Skeletal muscle tissue (tissue), 4 donors: ENCODE results near the gene DEFB124. TPM values are rescaled to one million over a fixed set of nuclear protein-coding genes. Genes with fewer than 3 reads are reported as not detected.

Experiments used
- H3K27ac ChIP-seq: one replicate; pipeline ENCODE4 v1.7.0; 2013; ENCODE audit warnings: mild to moderate bottlenecking, low read depth, low read length, inconsistent platforms
- H3K27me3 ChIP-seq, 3 donors: one replicate each; pipeline ENCODE4 v1.7.0; 2013; ENCODE audit warnings: low read length in 3 of 3; ENCODE audit not compliant: control insufficient read depth in 3 of 3, insufficient read depth in 3 of 3
- H3K36me3 ChIP-seq, 3 donors: one replicate each; pipeline ENCODE4 v1.7.0; 2013; ENCODE audit warnings: low read length in 3 of 3; ENCODE audit not compliant: control insufficient read depth in 3 of 3, insufficient read depth in 3 of 3
- H3K4me1 ChIP-seq, 3 donors: one replicate each; pipeline ENCODE4 v1.7.0; 2013; ENCODE audit warnings: low read length in 3 of 3, mild to moderate bottlenecking in 3 of 3; ENCODE audit not compliant: control insufficient read depth in 3 of 3, insufficient read depth in 3 of 3
- H3K4me3 ChIP-seq, 3 donors: one replicate each; pipeline ENCODE4 v1.7.0; 2013; ENCODE audit warnings: low read length in 3 of 3
- H3K9ac ChIP-seq, 3 donors: one replicate each; pipeline ENCODE4 v1.7.0; 2013; ENCODE audit warnings: low read length in 3 of 3, mild to moderate bottlenecking in 3 of 3, moderate library complexity in 2 of 3, low read depth in 1 of 3
- H3K9me3 ChIP-seq, 3 donors: one replicate each; pipeline ENCODE4 v1.7.0; 2013; ENCODE audit warnings: low read length in 3 of 3; ENCODE audit not compliant: control insufficient read depth in 3 of 3
- total RNA-seq: library from RNA; depleted of rRNA; stranded (reverse); fragments of >200 nt; gene quantifications from one replicate; pipeline ENCODE4 v1.2.3, GENCODE V29; 2014
- donor health status: Osteomylitis.

Gene DEFB124
- total RNA-seq, 1 donor from 2014 or later: not detected

GRCh38 chr20:31489152-31489551 lies 14.2 kb upstream of the DEFB124 start:
- Histone ChIP-seq H3K4me3 (no peak overlapping the region), H3K9me3 (no peaks in the 10 kb centered on the region), H3K36me3 (no peaks in the 10 kb centered on the region), H3K27ac (no peak overlapping the region), H3K9ac (no peak overlapping the region), H3K27me3 (peaks cover 10 to 15% (median 14%) of the 10 kb centered on the region in 3 donors), H3K4me1 (peaks cover 0 to 6% (median 5%) of the 10 kb centered on the region in 3 donors)

GRCh38 chr20:31488115-31488514 lies 13.2 kb upstream of the DEFB124 start:
- no peaks in the 10 kb centered on the region for H3K36me3 ChIP-seq
- peaks cover 0 to 6% (median 5%) of the 10 kb centered on the region in 3 donors for H3K4me1 ChIP-seq
- peaks cover 10 to 18% (median 17%) of the 10 kb centered on the region in 3 donors for H3K27me3 ChIP-seq
- H3K4me3 ChIP-seq: no peak overlapping the region
- no peaks in the 10 kb centered on the region for H3K9me3 ChIP-seq
- no peak overlapping the region for H3K9ac ChIP-seq
- no peak overlapping the region for H3K27ac ChIP-seq

GRCh38 chr20:31485450-31486339 lies 10.8 kb upstream of the DEFB124 start:
- H3K9me3 ChIP-seq: no peaks in the 10 kb centered on the region
- H3K4me3 ChIP-seq: peak overlapping the region; percentile 23 to 41 (median 32)
- H3K4me1 ChIP-seq: peaks cover 0 to 6% (median 5%) of the 10 kb centered on the region in 3 donors
- H3K36me3 ChIP-seq: no peaks in the 10 kb centered on the region
- peaks cover 10 to 17% (median 17%) of the 10 kb centered on the region in 3 donors for H3K27me3 ChIP-seq
- H3K27ac ChIP-seq: peak overlapping the region; percentile 76
- peak overlapping the region in 2 of 3 donors; percentile 45 to 50 for H3K9ac ChIP-seq

GRCh38 chr20:31484001-31484400 lies 9.1 kb upstream of the DEFB124 start:
- Histone ChIP-seq H3K36me3 (no peaks in the 10 kb centered on the region), H3K9me3 (no peaks in the 10 kb centered on the region), H3K4me1 (peaks cover 0 to 6% (median 5%) of the 10 kb centered on the region in 3 donors), H3K27me3 (peaks cover 10 to 17% (median 17%) of the 10 kb centered on the region in 3 donors), H3K4me3 (no peak overlapping the region), H3K27ac (no peak overlapping the region), H3K9ac (no peak overlapping the region)

GRCh38 chr20:31476643-31477215 lies 1.8 kb upstream of the DEFB124 start:
- Histone ChIP-seq H3K36me3 (peaks cover 0 to 2% (median 0%) of the 10 kb centered on the region in 3 donors), H3K9ac (no peak overlapping the region), H3K4me3 (peak overlapping the region in 1 of 3 donors; percentile 38), H3K27me3 (peaks cover 19 to 28% (median 25%) of the 10 kb centered on the region in 3 donors), H3K4me1 (peaks cover 9 to 10% (median 10%) of the 10 kb centered on the region in 3 donors), H3K27ac (no peak overlapping the region), H3K9me3 (no peaks in the 10 kb centered on the region)

DNA sequence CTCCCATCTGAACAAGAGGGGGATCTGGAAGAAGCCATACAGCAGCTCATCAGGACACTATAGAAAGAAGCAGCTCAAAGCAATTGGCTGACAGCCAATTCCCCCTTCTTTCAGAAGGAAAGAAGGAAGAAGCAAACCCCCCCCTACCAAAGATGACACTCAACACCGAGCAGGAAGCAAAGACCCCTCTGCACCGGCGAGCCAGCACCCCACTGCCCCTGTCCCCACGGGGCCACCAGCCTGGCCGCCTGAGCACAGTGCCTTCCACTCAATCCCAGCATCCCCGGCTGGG lies 1.3 kb upstream of the DEFB124 start:
- Histone ChIP-seq H3K36me3 (peaks cover 0 to 2% (median 0%) of the 10 kb centered on the region in 3 donors), H3K9me3 (no peaks in the 10 kb centered on the region), H3K27ac (no peak overlapping the region), H3K9ac (peak overlapping the region in 1 of 3 donors; percentile 74), H3K4me3 (peak overlapping the region in 2 of 3 donors; percentile 69 to 70), H3K27me3 (peaks cover 19 to 28% (median 25%) of the 10 kb centered on the region in 3 donors), H3K4me1 (peaks cover 9 to 10% (median 10%) of the 10 kb centered on the region in 3 donors)

DNA sequence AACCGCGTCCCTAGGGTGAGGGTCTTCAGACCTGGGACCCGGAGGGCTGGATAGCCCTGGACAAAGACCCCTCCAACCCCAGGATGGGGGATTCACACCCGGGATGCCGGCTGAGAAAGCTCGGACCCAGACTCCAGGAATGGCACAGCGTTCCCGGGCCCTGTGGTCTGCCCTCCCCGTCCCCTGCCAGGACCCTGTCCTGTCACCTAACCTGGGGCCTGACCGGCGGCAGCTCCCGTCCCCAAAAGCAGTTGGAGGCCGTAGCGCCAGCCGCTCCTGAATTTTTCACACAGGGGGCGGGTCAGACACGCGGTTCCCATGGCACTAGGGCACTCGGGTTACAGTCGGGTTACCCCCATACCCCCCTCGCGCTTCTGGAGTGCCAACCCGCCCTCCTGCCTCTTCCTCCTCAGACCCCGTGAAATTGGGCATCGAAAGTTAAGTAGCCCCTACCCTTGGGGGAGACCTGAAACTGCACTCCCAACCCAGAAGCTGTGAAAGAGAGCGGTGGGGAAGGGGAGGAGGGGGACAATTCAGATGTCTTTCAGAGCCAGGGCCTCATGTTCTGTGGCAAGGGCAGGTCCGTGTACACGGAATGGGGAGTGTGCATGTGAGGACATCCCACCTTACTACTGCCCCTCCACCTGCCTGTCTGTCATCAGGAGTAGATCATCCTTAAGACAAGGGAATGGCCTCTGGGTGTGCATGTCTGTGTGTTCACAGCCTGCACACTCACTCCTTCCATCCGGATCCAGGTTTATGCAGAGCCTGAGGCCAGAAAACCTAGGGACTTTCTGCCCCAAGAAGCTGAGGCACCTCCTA lies 756 bp upstream of the DEFB124 start:
- Histone ChIP-seq H3K4me1 (peaks cover 9 to 10% (median 10%) of the 10 kb centered on the region in 3 donors), H3K9ac (peak overlapping the region; percentile 45 to 74 (median 57)), H3K4me3 (peak overlapping the region; percentile 62 to 70 (median 69)), H3K27me3 (peaks cover 19 to 28% (median 25%) of the 10 kb centered on the region in 3 donors), H3K27ac (peak overlapping the region; percentile 62), H3K9me3 (no peaks in the 10 kb centered on the region), H3K36me3 (peaks cover 0 to 2% (median 0%) of the 10 kb centered on the region in 3 donors)

- H3K27ac ChIP-seq: no peak overlapping the region
Measured at GRCh38 chr20:31474097-31474436, 860 bp downstream of the DEFB124 start.

DNA sequence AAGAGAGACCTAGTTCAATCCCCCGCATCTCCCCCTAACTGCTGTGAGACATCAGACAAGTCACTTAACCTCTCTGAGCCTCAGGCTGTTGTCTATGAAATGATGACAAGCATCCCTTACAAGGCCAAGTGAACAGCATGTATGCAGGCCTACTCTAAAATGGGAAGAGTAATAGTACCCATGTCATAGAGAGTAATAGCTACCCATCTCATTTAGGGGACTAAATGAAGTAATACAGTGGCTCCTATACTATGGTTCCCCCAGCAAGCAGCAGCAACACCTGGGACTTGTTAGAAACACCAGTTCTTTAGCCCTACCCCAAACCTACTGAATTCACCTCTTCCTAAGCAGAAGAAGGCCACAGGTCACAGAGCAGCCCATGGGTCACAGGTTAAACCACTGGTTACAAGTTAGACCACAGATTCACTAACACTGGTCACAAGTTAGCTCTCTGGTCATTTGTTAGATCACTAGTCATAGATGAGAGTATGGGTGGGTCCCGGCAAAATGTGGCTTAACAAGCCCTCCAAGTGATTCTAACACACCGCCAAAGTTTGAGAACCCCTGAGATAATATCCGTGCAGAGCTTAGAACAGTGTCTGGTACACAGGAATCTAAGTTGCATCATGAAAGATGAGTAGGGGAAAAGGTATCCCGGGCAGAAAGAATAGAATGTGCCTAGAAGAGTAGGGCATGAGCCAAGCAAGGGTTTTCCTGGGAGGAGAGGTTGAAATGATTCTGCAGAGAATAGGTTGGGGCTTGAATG lies 1.4 kb downstream of the DEFB124 start:
- peaks cover 0 to 2% (median 0%) of the 10 kb centered on the region in 3 donors for H3K36me3 ChIP-seq
- H3K9me3 ChIP-seq: no peaks in the 10 kb centered on the region
- no peak overlapping the region for H3K4me3 ChIP-seq
- H3K27ac ChIP-seq: no peak overlapping the region
- peaks cover 19 to 28% (median 25%) of the 10 kb centered on the region in 3 donors for H3K27me3 ChIP-seq
- H3K4me1 ChIP-seq: peaks cover 9 to 10% (median 10%) of the 10 kb centered on the region in 3 donors
- H3K9ac ChIP-seq: no peak overlapping the region

More at GRCh38 chr20:31474097-31474436, 860 bp downstream of the DEFB124 start:
- H3K36me3 ChIP-seq: peaks cover 0 to 2% (median 0%) of the 10 kb centered on the region in 3 donors
- no peak overlapping the region for H3K9ac ChIP-seq
- H3K9me3 ChIP-seq: no peaks in the 10 kb centered on the region
- H3K4me3 ChIP-seq: no peak overlapping the region
- H3K27me3 ChIP-seq: peaks cover 19 to 28% (median 25%) of the 10 kb centered on the region in 3 donors
- H3K4me1 ChIP-seq: peaks cover 9 to 10% (median 10%) of the 10 kb centered on the region in 3 donors
